ENCODE data around the gene RSPO4.
"Not testable (repeated sequence)": the region's sequence is repeated elsewhere in the genome, so short reads cannot be mapped to it uniquely, and the experiment has no call there.

The RSPO4 gene

GRCh38 chr20:1001911-1002681 is at the start of gene RSPO4:
RSPO4 (minus strand) TSS chr20:1002311; CDS start chr20:1002164, 147 bp downstream.
- DNase-seq: no peak

DNA sequence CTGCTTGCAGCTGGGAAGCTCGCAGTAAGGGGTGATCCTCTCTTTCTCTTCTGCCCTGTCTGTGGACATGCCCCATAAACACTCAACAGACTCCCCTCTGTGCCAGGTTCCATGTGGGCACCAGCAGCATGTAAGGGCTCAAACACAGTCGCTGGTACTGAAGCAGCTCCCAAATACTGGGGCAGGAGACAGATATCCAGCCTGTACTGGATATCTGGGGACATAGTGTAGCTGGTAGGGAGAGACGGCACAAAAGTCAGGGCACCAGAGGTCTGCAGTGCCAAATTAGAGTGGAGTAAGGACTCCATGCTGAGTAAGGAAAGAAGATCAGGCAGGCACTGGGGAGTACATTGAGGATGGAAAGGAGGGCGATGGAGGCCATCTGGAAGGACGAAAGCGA is 48.3 kb upstream of the RSPO4 start:
- no peak for DNase-seq

DNA sequence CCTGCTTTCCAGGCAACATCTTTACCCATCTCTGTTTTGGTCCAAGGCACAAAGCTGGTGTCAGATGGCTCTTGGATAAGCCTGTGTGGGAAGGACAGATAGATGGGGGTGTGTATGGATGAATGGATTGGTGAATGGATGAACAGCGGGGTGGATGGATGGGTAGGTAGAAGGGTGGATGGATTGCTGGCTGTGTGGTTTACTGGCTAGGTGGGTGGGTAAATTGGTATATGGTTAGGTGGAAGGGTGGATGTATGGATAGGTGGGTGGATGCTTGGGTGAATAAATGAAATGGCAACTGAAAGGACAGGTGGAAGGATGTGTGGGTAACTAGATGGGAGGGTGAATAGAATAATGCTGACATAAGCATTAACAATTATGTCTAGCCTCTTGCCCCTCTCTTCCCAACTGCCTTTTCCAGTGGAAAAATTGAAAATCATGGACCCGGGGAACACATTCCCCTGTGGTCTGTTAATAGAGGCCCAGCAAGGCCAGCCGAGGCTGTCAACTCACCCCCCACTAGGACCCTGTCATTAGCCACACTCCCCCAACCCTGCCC is 43.8 kb upstream of the RSPO4 start:
- no peak for DNase-seq

GRCh38 chr20:1041845-1042390 is 39.8 kb upstream of the RSPO4 start:
- DNase-seq: no peak

DNA sequence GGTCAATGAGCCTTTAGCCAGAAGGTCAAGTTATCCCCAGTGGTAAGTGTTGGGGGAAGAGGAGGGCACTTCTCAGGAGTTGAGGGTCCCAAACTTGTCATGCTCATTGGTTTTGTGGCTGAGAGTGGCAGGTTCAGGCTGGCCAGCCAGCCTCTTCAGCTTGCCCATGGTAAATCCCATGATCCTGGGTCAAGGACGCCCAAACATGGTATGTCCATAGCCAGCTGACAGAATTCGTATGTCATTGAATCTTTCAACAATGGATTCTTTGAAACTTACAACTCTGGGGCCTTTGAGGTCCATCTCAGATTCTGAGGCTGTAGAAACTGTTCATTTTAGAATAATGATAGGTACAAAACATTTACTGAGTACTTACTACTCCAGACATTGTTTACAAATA is 36.1 kb upstream of the RSPO4 start:
- DNase-seq: no peak

DNA sequence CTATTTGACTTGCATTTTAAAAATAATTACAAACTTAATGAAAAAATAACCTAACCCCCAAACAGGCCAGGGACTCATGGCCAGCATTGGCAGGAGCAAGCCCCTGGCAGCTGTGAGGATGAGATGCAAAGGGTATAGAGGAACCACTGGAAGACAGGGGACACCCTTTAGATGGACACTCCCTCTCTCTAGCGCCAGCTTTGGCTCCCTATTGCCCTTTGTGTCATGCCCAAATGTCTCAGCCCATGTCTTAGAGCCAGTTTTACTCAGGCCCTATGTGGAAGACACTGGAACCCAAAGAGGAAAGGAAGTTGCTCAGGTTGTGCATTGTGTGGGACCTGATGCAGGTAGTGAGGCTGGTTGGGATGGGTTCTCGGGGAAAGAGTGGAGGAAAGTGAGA is 34.9 kb upstream of the RSPO4 start:
- DNase-seq: no peak

DNA sequence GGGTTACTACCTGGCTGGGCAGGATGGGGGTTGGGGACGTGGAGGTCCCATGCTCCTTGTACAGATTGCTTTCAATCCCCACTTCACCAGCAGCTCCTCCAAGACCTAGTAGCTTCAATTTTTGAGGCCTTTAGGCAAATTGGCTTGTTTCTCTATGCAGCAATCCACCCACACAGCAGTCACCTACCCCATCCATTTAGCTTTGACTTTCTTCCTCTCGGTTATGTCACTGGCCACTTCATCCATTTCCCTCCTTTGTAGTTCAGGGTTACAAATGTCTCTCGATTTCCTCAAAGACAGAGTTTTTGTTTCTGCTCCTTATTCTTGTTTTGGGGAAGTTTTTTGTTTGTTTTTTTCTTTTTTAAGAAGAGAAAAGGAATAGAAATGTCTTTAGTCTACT is 33.4 kb upstream of the RSPO4 start:
- DNase-seq: no peak

DNA sequence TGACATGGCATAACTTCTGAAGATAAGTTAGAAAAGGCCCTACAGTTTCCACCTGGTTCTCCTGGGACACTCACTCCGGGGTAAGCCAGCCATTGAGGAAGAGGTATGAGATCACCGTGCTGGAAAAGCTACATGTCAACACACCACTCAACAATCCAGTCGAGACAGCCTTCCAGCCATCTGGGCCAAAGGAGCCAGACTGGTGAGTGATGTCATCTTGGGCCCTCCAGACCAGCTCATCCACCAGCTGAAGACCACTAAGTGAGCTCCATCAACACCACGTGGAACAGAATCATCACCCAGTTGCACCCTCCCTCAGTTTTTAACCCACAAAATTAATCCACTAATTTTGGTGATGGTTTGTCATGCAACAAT is 32.3 kb upstream of the RSPO4 start:
- DNase-seq: no peak

DNA sequence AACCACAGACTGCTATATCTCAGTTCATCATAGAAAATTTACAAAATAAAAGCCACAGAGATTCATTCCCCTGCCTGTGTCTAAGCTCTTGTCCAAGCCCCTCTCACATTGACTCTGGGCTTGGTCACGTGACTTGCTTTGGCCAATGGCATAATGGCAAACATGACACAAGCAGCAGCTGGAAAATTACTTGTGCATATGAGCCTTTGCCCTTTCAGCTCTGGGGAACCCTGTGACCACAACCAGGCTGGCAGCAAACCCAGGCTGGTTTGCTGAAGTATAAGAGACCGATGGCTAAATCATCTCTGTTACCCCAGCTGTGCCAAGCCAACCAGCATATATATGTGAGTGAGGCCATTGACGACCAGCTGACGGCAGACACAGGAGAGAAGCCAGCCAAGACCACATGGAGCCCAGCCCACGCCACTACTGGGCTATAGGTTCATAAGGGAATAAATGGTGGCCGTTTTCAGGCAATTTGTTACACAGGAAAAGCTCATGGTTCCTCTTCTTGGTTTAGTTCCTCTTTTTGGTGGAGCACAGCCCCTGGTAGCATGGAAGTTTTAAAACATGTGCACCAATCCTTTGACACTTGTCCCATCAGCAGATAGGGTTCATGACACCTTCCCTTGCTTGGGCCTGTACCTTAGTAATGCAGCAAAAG is 31.8 kb upstream of the RSPO4 start:
- no peak for DNase-seq

DNA sequence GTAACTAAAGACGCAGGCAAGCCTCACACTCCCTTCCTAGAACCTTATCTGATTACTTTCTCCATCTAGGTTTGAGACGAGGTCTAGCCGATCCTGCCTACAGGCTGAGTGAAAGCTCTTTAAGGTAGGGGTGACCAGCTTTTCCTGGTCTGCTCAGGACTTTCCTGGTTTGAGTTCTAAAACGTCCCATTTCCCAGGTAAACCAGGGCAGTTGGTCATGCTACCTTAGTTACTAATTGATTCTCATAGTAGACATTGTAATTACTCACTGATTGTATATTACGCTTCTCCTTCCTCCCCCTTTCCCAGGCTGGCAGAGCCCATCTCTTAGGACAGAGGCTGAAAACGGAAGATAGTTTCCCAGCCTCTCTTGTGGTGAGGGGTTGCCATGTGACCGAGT is 27.9 kb upstream of the RSPO4 start:
- no peak for DNase-seq

DNA sequence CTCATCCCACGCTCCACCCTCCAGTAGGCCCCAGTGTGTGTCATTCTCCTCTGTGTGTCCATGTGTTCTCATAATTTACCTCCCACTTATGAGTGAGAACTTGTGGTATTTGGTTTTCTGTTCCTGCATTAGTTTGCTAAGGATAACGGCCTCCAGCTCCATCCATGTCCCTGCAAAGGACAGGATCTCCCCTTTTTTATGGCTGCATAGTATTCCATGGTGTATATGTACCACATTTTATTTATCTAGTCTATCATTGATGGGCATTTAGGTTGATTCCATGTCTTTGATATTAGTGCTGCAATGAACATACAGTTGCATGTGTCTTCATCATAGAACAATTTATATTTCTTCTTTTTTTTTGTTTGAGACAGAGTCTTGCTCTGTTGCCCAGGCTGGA is 24.1 kb upstream of the RSPO4 start:
- not testable (repeated sequence) for DNase-seq

GRCh38 chr20:1022871-1023270 is 20.8 kb upstream of the RSPO4 start:
- no peak for DNase-seq

- no peak for DNase-seq
Measured at GRCh38 chr20:1020614-1021013, 18.5 kb upstream of the RSPO4 start.

GRCh38 chr20:1019344-1019743 is 17.2 kb upstream of the RSPO4 start:
- DNase-seq: no peak

DNA sequence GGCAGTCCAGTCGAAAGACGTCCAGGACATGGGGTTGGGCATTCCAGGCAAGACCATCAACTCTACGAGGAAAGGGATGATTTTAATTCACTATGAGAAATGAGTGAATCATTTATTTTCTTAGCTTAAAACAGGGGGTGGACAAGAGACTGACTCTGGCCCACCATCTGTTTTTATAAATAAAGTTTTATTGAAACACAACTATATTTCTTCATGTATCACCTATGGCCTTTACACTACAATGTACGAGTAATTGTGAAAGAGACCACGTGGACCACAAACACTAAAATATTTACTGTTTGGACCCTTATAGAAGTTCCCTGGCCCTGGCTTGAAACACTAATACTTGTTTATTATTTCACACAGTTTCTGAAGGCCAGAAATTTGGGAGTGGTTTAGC is 15.6 kb upstream of the RSPO4 start:
- no peak for DNase-seq

GRCh38 chr20:1015181-1015580 is 13.1 kb upstream of the RSPO4 start:
- no peak for DNase-seq

- DNase-seq: no peak
Measured at GRCh38 chr20:1014471-1014870, 12.4 kb upstream of the RSPO4 start.

- no peak for DNase-seq
Measured at GRCh38 chr20:1013566-1014340, 11.6 kb upstream of the RSPO4 start.

- DNase-seq: no peak
Measured at GRCh38 chr20:1012359-1013168, 10.5 kb upstream of the RSPO4 start.

GRCh38 chr20:1010659-1011058 is 8.5 kb upstream of the RSPO4 start:
- no peak for DNase-seq

DNA sequence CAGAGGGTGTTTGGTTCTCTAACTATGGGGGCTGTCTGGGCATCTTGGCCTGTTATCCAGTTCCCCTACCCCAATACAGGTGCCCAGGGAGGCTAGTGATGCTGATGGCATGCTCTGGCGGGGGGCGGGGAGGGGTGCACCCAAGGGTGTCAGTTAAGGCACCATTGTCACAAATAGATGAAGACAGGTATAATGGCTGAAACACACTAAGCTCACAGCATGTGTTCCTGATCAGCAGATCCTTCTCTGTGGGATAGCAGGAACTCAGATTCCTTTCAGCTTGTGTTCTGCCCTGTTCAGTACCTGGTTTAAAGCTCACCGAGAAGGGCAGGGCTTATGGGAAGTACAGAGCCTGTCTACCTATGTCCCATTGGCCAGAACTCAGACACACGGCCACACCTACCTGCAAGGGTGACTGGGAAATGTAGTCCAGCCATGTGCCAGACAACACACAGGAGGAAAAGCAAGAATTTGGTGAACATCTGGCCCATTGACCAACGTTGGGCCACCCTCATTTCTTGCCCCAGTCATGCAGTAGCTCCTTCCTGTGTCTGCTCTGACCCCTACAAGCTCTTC is 3.4 kb upstream of the RSPO4 start:
- DNase-seq: no peak
